Measurements from ENCODE around the gene RASA2. TPM values are rescaled to one million over a fixed set of nuclear protein-coding genes. Genes with fewer than 3 reads are reported as not detected.
A peak's percentile ranks its signal among the peaks of the same experiment; 100 is the strongest.

RASA2 gene
- total and polyA plus RNA-seq, 9 of the 15 experiments (the other 6 are each of a cell fraction or from before 2014, with no cell fraction given): 2.0 to 12.8 (median 9.5) TPM

- no peak for TF ChIP-seq ZKSCAN1 (IDR thresholded peaks at IDR 0.05; ENCODE audit: low read depth, low read length)
- no peak for TF ChIP-seq CREB1 (IDR thresholded peaks at IDR 0.05)
- no peak for TF ChIP-seq CREB1 (CRISPR knock-in tag; IDR thresholded peaks at IDR 0.05)
- TF ChIP-seq NFIX (CRISPR knock-in tag; IDR thresholded peaks at IDR 0.05; ENCODE audit: low read depth): no peak
- TF ChIP-seq NONO (IDR thresholded peaks at IDR 0.05; ENCODE audit: low read depth in 2 of 2, low read length in 1 of 2): no peak
- no peak for TF ChIP-seq RFX1 (IDR thresholded peaks at IDR 0.05)
- TF ChIP-seq KLF10 (CRISPR knock-in tag; IDR thresholded peaks at IDR 0.05): no peak
- no peak for TF ChIP-seq HNRNPH1 (optimal IDR thresholded peaks at IDR 0.05; ENCODE audit: low read depth, low read length)
- no peak for TF ChIP-seq ZNF324 (CRISPR knock-in tag; IDR thresholded peaks at IDR 0.05)
- TF ChIP-seq XRCC5 (IDR thresholded peaks at IDR 0.05; ENCODE audit: low read depth, low read length): no peak
- TF ChIP-seq CREBBP (IDR thresholded peaks at IDR 0.05; ENCODE audit: low read depth, low read length): no peak
- TF ChIP-seq, protein P1, sequence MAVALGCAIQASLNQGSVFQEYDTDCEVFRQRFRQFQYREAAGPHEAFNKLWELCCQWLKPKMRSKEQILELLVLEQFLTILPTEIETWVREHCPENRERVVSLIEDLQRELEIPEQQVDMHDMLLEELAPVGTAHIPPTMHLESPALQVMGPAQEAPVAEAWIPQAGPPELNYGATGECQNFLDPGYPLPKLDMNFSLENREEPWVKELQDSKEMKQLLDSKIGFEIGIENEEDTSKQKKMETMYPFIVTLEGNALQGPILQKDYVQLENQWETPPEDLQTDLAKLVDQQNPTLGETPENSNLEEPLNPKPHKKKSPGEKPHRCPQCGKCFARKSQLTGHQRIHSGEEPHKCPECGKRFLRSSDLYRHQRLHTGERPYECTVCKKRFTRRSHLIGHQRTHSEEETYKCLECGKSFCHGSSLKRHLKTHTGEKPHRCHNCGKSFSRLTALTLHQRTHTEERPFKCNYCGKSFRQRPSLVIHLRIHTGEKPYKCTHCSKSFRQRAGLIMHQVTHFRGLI (CRISPR knock-in tag; IDR thresholded peaks at IDR 0.05): no peak
- TF ChIP-seq, protein P2, sequence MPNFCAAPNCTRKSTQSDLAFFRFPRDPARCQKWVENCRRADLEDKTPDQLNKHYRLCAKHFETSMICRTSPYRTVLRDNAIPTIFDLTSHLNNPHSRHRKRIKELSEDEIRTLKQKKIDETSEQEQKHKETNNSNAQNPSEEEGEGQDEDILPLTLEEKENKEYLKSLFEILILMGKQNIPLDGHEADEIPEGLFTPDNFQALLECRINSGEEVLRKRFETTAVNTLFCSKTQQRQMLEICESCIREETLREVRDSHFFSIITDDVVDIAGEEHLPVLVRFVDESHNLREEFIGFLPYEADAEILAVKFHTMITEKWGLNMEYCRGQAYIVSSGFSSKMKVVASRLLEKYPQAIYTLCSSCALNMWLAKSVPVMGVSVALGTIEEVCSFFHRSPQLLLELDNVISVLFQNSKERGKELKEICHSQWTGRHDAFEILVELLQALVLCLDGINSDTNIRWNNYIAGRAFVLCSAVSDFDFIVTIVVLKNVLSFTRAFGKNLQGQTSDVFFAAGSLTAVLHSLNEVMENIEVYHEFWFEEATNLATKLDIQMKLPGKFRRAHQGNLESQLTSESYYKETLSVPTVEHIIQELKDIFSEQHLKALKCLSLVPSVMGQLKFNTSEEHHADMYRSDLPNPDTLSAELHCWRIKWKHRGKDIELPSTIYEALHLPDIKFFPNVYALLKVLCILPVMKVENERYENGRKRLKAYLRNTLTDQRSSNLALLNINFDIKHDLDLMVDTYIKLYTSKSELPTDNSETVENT (CRISPR knock-in tag; IDR thresholded peaks at IDR 0.05): no peak
- no peak for TF ChIP-seq E2F3 (CRISPR knock-in tag; IDR thresholded peaks at IDR 0.05)
- TF ChIP-seq ETS2 (tag; IDR thresholded peaks at IDR 0.05; ENCODE audit: borderline replicate concordance, poor library complexity, severe bottlenecking): no peak
- no peak for TF ChIP-seq PHF21A (IDR thresholded peaks at IDR 0.05; ENCODE audit: borderline replicate concordance, low read depth)
- no peak for TF ChIP-seq PCBP1 (IDR thresholded peaks at IDR 0.05; ENCODE audit: low read depth, low read length, poor library complexity, severe bottlenecking)
- no peak for TF ChIP-seq NCOR1 (IDR thresholded peaks at IDR 0.05)
- TF ChIP-seq, protein P3, sequence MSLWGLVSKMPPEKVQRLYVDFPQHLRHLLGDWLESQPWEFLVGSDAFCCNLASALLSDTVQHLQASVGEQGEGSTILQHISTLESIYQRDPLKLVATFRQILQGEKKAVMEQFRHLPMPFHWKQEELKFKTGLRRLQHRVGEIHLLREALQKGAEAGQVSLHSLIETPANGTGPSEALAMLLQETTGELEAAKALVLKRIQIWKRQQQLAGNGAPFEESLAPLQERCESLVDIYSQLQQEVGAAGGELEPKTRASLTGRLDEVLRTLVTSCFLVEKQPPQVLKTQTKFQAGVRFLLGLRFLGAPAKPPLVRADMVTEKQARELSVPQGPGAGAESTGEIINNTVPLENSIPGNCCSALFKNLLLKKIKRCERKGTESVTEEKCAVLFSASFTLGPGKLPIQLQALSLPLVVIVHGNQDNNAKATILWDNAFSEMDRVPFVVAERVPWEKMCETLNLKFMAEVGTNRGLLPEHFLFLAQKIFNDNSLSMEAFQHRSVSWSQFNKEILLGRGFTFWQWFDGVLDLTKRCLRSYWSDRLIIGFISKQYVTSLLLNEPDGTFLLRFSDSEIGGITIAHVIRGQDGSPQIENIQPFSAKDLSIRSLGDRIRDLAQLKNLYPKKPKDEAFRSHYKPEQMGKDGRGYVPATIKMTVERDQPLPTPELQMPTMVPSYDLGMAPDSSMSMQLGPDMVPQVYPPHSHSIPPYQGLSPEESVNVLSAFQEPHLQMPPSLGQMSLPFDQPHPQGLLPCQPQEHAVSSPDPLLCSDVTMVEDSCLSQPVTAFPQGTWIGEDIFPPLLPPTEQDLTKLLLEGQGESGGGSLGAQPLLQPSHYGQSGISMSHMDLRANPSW (CRISPR knock-in tag; IDR thresholded peaks at IDR 0.05): no peak
- TF ChIP-seq SMC3 (conservative IDR thresholded peaks at IDR 0.05; ENCODE audit: insufficient read depth, low read depth, low read length): peak; percentile 98
- no peak for TF ChIP-seq DDX20 (tag; IDR thresholded peaks at IDR 0.05; ENCODE audit: low read depth)
- TF ChIP-seq ZNF140 (CRISPR knock-in tag; IDR thresholded peaks at IDR 0.05): no peak
- TF ChIP-seq FOXA1 (IDR thresholded peaks at IDR 0.05; ENCODE audit: borderline replicate concordance): no peak
These were observed 26.6 kb upstream of the RASA2 start (continued) for GRCh38 chr3:141460097-141460704.

Data from K562 (cell line).